GM18526 (cell line): Measurements from ENCODE around the gene TENT5C.

Source experiments
- POLR2A ChIP-seq: IDR thresholded peaks from 3 replicates; pipeline ENCODE4 v1.6.1; 2011; ENCODE audit not compliant: insufficient read length; ENCODE audit errors: extremely low read depth

The TENT5C gene

DNA sequence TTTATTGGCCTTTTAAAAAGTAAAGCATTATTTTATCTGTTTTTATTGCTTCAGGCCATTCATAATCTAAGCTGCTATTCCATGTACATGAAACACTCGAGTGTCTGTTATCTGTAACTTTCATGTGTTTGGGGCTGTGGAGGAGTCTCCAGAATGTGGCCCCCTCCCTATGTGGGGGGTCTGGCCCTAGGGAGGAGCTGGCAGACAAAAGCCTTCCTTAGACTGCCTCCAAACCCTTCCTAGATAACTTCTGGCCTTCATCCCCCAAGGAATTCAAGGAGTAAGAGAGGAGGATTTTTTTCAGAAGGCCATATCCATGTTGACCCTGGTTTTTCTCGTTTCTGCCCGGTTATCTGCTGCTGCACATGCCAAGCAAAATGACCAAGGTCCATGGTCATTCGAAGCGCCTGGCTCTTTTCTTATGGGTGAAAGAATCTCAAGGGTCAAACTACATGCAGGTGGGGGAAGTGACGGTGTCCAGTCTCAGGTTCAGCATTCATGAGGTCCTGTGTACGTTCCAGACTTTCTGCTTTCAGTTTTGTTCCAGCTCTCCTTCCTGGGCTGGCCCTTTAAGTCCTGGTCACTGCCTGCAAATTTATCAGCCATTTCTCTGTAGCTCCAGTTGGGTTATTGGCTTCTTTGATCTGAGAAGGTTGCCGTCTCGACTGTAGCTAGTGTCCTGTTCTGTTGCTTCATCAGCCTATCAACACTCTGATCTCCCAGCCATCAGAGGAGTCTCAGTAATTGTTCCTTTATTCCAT lies 8.3 kb downstream of the TENT5C start:
- no peak for TF ChIP-seq POLR2A

DNA sequence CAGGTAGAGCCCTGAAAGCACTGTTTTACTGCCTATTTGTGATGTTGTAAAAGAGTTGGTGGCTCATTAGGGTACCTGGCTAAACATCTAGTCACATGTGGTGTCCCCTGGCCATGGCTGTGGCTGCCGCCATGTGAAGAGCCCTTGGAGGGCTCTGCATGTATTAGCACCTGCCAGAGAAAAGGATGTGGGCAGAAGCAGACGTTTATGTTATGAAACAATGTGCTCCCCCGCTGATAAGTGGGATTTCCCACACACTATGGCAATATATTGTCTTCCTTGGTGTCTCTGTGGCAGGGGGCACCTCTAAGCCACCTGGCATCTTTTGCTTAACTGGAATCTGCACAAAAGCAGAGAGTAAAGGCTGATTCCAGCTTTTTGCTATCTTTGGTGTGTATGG lies 9.6 kb downstream of the TENT5C start:
- no peak for TF ChIP-seq POLR2A

DNA sequence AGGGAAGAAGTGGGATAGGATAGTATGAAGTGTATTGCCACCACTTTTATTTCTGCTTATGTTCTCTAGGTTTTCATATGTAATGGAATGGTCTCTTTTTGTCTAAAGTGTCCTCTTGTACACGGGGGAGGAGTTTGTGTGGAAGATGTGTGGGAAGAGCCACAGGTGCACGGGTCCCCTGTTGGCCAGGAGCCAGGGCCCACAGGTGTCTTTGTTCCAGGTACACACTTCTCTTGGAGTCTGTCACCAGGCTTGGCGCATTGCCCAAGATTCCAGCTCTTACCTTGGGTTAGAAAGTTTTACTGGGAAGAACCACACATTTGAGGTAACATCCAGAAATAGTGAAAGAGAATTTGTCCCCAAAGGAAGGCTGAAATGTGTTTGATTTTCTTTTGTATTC lies 10.5 kb downstream of the TENT5C start:
- no peak for TF ChIP-seq POLR2A

DNA sequence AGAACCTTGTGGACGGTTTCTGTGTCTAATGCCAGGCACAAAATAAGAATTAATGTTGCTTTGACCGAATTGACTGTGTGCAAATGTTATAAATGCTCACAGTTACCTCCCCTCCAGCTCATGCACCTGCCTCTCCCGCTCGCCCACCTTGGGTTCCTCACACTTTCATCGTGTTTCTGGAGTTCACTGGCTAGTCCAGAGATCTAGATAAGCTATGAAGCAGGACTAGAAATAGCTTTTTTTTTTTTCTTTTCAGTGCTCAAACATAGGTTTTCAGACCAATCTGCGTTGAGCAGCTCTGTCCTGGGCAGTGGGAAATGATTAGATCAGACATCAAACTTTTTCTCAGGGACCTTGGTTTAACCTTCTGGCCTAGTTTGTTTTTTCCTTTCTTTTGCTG lies 11.1 kb downstream of the TENT5C start:
- TF ChIP-seq POLR2A, result no peak

DNA sequence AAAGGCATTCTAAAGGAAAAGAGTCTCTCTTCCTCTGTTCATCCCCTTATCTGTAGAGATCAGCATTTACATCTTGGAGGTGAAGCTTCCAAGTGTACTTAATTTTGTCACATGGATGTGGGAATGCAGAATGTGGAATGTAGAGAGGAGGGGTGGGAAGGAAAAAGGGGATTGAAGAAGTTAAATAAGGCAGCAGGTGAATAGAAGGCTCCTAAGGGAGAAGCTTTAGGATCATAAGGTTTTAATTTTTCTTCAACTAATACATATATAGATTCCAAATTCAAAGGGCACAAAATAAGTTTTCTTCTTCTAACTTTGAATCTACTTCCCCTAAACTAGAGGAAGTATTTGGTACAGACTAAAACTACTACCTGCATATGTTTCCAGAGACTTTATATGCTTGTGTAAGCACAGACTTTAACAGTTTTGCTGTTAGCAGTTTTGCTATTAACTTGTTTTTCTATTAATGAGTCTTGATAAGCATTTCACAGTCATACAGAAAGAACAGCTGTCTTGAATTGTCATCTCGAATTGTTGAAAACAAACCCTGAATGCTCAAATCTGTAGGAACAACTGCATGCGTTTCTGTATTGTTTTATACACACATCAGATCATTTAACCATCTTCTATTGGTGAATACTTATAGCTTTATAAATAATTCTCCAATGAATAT lies 12.7 kb downstream of the TENT5C start:
- no peak for TF ChIP-seq POLR2A

DNA sequence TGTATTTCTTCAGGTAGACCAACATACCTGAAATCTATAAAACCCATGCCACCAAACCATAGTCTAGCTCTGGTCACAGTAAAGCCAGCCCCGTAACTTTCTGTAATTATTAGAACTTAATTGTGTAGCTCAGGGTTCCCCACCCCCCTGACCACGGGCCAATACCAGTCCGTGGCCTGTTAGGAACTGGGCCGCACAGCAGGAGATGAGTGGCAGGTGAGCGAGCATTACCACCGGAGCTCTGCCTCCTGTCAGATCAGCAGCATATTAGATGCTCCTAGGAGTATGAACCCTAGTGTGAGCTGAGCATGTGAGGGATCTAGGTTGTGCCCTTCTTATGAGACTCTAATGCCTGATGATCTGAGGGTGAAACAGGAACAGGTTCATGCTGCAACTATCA lies 14.6 kb downstream of the TENT5C start:
- no peak for TF ChIP-seq POLR2A

DNA sequence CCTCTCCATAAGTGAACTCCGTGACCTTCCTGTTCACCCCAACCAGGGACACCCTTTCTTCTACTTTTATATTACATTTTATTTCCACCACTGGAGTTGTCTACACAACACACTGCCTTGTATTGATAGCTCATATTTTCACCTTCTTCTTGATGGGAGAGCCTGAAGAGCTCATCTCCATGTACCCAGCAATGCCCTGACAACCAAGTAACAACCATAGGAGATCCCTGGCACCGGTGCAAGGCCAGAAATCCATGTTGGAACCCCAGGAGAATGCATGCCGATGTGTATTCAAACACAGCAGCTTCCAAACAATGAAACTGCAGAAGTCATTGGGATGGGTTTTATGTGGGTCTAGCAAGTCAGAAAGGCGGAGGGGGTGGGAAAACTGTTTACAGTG lies 15.5 kb downstream of the TENT5C start:
- no peak for TF ChIP-seq POLR2A

DNA sequence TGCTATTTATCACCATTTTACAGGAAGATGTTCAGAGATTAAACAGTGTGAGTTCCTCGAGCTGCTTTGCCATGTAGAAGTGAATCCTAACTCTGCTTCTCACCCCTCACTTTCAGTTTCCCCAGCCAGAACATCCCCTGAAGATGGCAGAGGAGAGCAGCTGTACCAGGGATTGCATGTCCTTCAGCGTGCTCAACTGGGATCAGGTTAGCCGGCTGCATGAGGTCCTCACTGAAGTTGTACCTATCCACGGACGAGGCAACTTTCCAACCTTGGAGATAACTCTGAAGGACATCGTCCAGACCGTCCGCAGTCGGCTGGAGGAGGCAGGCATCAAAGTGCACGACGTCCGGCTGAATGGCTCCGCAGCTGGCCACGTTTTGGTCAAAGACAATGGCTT lies 16.9 kb downstream of the TENT5C start:
- no peak for TF ChIP-seq POLR2A

DNA sequence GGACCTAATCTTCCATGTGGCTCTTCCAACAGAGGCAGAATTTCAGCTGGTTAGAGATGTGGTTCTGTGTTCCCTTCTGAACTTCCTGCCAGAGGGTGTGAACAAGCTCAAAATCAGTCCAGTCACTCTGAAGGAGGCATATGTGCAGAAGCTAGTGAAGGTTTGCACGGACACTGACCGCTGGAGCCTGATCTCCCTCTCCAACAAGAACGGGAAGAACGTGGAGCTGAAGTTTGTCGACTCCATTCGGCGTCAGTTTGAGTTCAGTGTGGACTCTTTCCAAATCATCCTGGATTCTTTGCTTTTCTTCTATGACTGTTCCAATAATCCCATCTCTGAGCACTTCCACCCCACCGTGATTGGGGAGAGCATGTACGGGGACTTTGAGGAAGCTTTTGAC lies 17.3 kb downstream of the TENT5C start:
- TF ChIP-seq POLR2A, result no peak

DNA sequence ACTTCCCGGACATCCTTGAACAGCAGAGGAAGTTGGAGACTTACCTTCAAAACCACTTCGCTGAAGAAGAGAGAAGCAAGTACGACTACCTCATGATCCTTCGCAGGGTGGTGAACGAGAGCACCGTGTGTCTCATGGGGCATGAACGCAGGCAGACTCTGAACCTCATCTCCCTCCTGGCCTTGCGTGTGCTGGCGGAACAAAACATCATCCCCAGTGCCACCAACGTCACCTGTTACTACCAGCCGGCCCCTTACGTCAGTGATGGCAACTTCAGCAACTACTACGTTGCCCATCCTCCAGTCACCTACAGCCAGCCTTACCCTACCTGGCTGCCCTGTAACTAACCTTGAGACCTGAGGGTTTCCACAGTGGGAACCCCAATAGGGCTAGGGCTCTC lies 17.9 kb downstream of the TENT5C start:
- no peak for TF ChIP-seq POLR2A

DNA sequence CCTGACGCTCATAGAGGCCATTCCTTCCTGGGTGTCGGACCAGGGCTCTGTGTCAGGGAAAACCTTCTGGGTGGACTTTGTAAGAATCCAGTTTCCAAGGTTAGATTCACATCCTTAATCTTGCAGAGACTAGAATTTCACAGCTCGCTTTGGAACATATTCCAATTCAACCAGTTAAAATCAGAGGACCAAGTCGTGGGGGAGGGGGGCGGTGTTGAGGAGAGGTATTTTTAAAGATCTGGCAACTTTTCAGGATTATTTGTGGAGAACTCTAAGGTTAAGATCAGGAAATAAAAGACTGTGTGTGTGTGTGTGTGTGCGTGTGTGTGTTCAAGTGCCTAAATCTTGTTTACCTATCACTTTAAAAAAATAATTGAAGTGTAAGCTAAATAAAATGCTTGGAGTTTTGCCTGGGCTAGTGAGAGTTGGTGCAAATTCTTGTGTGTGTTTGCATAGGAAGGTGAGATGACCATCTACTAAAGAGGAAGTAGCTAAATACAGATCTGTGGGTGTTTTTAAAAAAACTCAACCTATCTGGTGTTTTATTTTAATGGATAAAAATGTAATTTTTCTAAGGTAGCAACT lies 21.8 kb downstream of the TENT5C start:
- no peak for TF ChIP-seq POLR2A

DNA sequence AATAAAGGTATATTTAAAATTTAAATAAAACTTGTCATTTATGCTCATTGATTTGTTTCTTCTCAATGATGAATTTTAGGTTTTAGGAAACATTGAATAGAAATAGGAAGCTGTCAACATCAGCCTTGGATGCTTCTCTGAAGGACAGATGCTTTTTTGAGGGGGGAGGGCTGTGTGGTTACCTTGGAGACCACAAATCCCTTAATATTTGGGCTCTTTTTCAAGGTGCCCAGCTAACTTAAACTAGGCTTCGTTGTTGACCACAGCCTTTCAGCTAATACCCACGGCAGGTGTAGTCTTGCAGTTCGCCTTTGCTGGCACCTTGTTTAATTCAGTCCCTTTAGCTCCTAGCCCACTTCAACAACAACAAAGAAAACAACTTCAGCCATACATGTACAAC lies 22.5 kb downstream of the TENT5C start:
- no peak for TF ChIP-seq POLR2A

DNA sequence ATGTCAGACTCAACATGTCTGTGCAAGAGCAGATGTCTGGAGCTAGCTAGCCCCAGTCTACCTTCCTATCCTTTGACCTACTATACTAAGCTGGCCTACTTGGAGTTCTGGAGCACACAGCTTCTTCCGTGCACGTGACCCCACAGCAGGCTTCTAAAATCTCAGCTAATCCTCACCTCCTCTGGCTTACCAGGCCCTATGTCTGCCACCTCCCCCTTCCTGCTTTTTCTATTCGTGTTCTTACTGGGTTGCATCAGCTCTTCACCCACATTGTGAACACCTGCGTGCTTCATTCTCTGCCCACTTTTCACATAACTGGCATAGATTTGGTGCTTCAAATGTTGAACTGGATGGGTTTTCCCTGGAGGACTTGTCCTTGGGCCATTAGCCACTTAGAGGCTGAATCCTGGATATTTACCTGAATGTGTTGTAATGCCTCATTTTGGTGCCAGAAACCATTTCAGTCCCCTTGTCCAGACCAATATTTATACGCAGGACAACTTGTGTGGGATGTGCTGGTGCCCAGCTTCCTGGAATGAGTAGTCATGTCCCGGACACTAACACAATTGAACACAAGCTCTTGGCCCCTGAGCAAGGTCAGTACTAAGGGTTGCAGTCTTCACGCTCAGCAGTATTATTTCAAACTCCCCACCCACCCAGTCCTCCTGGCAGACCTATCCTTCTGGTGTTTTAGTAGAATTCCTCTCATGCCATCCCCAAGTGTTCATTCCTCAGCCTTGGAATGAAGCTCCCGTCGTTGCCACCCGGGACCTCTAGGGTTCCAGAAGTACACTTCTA lies 24.0 kb downstream of the TENT5C start:
- no peak for TF ChIP-seq POLR2A

DNA sequence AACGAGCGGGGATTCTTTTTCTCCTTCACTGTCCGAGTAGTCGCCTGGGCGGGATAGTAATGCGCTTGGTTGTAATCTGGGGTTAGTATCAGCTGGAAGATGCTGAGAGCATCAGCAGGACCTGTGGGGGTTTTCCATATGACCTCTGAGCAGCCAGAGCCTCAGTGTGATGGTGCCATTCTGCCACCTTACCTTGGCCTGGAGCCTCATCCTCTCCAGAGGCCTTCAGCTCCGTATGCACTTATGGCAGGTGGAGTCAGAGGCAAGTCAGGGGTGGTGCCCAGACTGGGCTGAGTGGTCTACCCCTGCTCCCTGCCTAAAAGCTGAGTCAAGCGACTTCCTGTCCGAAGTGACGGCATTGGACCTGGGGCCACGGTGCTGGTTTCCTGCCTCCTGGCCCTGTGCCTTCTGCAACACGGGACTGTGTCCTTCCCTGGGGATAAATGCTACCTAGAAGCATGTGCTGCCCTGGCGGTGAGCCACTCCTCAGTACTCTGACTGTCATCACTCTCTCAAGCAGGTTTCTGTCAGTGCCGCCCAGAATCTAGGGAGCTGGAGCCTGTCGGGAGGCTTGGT lies 24.7 kb downstream of the TENT5C start:
- TF ChIP-seq POLR2A, result no peak

DNA sequence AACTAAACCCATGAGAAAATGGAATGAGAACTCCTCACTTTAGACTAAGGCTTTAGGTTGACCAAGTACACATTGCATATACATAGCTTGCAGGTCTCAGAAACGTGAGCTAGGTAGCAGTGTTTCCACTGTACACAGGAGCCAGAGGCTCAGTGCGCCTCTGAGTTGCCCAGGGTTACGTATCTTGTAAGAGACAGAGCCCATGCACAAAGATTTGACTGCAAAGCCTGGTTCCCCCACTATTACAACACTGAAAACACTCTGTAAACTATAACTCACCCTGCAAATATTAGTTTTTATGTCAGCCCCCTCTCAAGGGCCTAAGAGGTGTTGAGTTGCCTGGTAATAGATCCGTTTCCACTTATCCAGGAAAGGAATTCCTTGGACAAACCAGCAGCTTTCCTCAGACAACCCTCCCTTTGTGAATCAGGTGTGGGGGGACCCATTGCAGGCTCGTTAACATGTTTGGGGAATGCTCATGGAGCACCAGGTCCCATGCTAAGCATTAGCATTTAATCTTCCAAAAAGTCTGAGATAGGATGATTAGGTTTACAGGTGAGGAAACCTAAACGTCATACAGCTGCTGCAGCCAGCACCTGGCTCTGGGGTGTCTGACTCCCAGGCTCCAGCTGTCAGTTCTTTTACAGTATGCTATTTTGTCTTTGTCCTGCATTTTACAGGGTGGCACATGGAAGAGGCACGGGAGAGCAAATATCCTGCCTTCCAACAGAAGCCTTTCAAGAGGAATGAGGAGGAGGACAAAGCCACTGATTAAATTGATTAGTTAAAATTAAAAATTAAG lies 25.7 kb downstream of the TENT5C start:
- no peak for TF ChIP-seq POLR2A
